Measurements from ENCODE around the gene FERMT3. TPM values are rescaled to one million over a fixed set of nuclear protein-coding genes. Genes with fewer than 3 reads are reported as not detected.

Gene FERMT3
- total and polyA plus RNA-seq, 2 of the 8 experiments (the other 6 are each of a cell fraction or from before 2014, with no cell fraction given), result 1.4 to 3.7 TPM

DNA sequence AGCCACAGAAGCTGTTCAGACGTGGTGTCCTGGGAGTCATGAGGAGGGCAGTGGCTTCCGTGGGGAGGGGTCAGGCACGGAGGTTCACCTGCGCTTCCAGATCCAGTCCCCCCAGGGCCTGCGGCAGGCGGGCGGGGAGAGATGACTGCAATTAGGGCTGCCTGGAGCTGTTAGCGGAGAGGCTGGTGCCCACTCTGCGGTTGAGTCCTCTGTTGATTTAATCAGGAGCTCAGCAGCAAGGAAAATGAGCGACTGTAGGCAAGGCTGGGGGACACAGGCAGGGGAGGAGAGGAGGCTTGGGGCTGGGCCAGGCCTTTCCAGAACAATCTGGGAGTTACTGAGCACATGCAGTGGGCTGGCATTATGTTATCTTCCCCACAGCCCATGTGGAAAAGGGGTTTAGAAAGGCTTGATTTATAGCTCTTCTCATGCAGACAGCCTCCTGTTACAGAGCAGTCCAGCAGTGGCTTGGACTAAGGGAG, 57.9 kb downstream of the FERMT3 start:
- no peaks in the 10 kb centered on the region for H3K79me2 ChIP-seq (ENCODE audit: control insufficient read depth in 1 of 2, insufficient read depth in 2 of 2, low read length in 2 of 2)
- no peak for TF ChIP-seq RNF2 (IDR thresholded peaks at IDR 0.05; ENCODE audit: borderline replicate concordance, low read depth, low read length, missing control alignments, poor library complexity, severe bottlenecking)
- TF ChIP-seq CBX8 (IDR thresholded peaks at IDR 0.05; ENCODE audit: borderline replicate concordance, low read depth, low read length), result no peak
- TF ChIP-seq SP4 (IDR thresholded peaks at IDR 0.05; ENCODE audit: low read length), result no peak
- no peak for TF ChIP-seq TAF1 (IDR thresholded peaks at IDR 0.05; ENCODE audit: low read depth, low read length)
- TF ChIP-seq POLR2AphosphoS5 (IDR thresholded peaks at IDR 0.05; ENCODE audit: low read depth, low read length), result no peak
- no peak for TF ChIP-seq SP1 (IDR thresholded peaks at IDR 0.05; ENCODE audit: low read depth, low read length)

More for the DNA sequence above, 57.9 kb downstream of the FERMT3 start:
- H2AK5ac ChIP-seq (ENCODE audit: low read depth, low read length), result no peak overlapping the region
- H3K36me3 ChIP-seq (ENCODE audit: control insufficient read depth in 2 of 4, insufficient read depth in 4 of 4, low read length in 3 of 4), result peaks cover 17 to 66% (median 32%) of the 10 kb centered on the region in 4 experiments
- H3K56ac ChIP-seq (replicated peaks; ENCODE audit: insufficient read length, low read depth, low read length), result no peak overlapping the region
- no peak overlapping the region for H2BK15ac ChIP-seq (ENCODE audit: low read length)
- H4K8ac ChIP-seq (ENCODE audit: extremely low read depth, insufficient read depth, low read length), result peak overlapping the region; percentile 71; the same call in 1 of the 2 replicates
- H3K79me1 ChIP-seq (ENCODE audit: low read depth, low read length), result no peaks in the 10 kb centered on the region
- no peak overlapping the region for H3K14ac ChIP-seq (ENCODE audit: insufficient read length)
- WGBS, 2 experiments (ENCODE audit: extremely low coverage in 1 of 2, insufficient coverage in 1 of 2, insufficient read length in 1 of 2, insufficient replicate concordance in 2 of 2, low coverage in 1 of 2, low lambda C conversion rate in 2 of 2, missing lambda C conversion rate in 1 of 2), result 93% methylated on average over 10 of the region's 10 CpGs; no CpG with 5 or more reads in 1 of the 2 experiments
- no peak overlapping the region for H3K4me3 ChIP-seq (ENCODE audit: extremely low read depth in 1 of 4, insufficient read depth in 2 of 4, low read depth in 3 of 4, low read length in 4 of 4)
- no peak overlapping the region for H3K9ac ChIP-seq (replicated peaks in 1 of 4; ENCODE audit: extremely low read depth in 1 of 4, low read depth in 3 of 4, low read length in 3 of 4)
- no peak overlapping the region for H2BK20ac ChIP-seq (ENCODE audit: low read length)
- no peak overlapping the region for H3K4ac ChIP-seq (replicated peaks; ENCODE audit: insufficient read length, low read depth, low read length)
- H2BK120ac ChIP-seq (replicated peaks; ENCODE audit: low read depth, low read length), result no peak overlapping the region
- H4K91ac ChIP-seq (replicated peaks; ENCODE audit: insufficient read length, low read length), result no peak overlapping the region
- H3K27ac ChIP-seq (ENCODE audit: low read depth, low read length), result no peak overlapping the region
- ChIA-PET POLR2A (ENCODE audit: partially characterized antibody) (interaction anchor here (0.6 to 11.9 kb wide), 9 partner anchors 8 to 94 kb away, joined by 3 to 352 read pairs (median 4); partner anchors contain the start of genes FKBP2, PLCB3 and PPP1R14B), CTCF (ENCODE audit: partially characterized antibody) (interaction anchor here (0.6 to 8.5 kb wide), 9 partner anchors 8 to 91 kb away, joined by 3 to 102 read pairs (median 7); partner anchors contain the start of genes CATSPERZ, PLCB3 and PPP1R14B)
- H2BK12ac ChIP-seq (ENCODE audit: low read depth, low read length), result no peak overlapping the region
- no peaks in the 10 kb centered on the region for H3K9me3 ChIP-seq (ENCODE audit: insufficient read depth in 2 of 2, low read depth in 1 of 2, low read length in 1 of 2)
- no peak overlapping the region for H4K5ac ChIP-seq (ENCODE audit: insufficient read length, low read depth, low read length)
- H3K4me2 ChIP-seq (ENCODE audit: insufficient read depth in 1 of 2, low read depth in 2 of 2, low read length in 2 of 2), result no peak overlapping the region
- H2BK5ac ChIP-seq (ENCODE audit: low read depth, low read length), result no peak overlapping the region
- no peak overlapping the region for H3K23ac ChIP-seq (ENCODE audit: insufficient read length)
- FAIRE-seq, result no peak
- no peak overlapping the region for H3K18ac ChIP-seq (ENCODE audit: extremely low read depth, low read length)
- H2AFZ ChIP-seq (ENCODE audit: low read length), result no peak overlapping the region
- no peaks in the 10 kb centered on the region for H3K27me3 ChIP-seq (replicated peaks in 1 of 4; ENCODE audit: control insufficient read depth in 3 of 4, extremely low read depth in 1 of 4, insufficient read depth in 3 of 4, low read length in 3 of 4)
- DNase-seq (ENCODE audit: low read depth in 1 of 2, low spot score in 2 of 2), result no peak
- peaks cover 2% of the 10 kb centered on the region; the same call in 1 of the 2 replicates for H3K23me2 ChIP-seq (ENCODE audit: low read depth, low read length)
- H4K20me1 ChIP-seq (replicated peaks in 1 of 2; ENCODE audit: control insufficient read depth in 1 of 2, insufficient read depth in 2 of 2, low read length in 2 of 2), result peaks cover 4 to 15% of the 10 kb centered on the region in 2 experiments
- H3K4me1 ChIP-seq (replicated peaks in 1 of 4; ENCODE audit: control insufficient read depth in 3 of 4, insufficient read depth in 4 of 4, low read length in 3 of 4), result peaks cover 0 to 11% (median 4%) of the 10 kb centered on the region in 4 experiments; a peak in 5 of 7 replicates

All from H1 (cell line).